HepG2 (cell line): ENCODE measurements around the gene GDNF. TPM values are rescaled to one million over a fixed set of nuclear protein-coding genes. Genes with fewer than 3 reads are reported as not detected.

Experiments used
- ATAC-seq: fragments of 200-7000 bp; cut with Tn5 transposase; 3 replicates; pipeline ENCODE4 v1.9.1; 2020; ENCODE audit warnings: mild to moderate bottlenecking, moderate library complexity
- BruUV-seq: library from RNA; stranded (reverse); fragments of 400-500 nt; replicated peaks from 2 replicates; lab custom pipeline; 2021; lab: Mats Ljungman, UMichigan
- CTCF ChIA-PET: fragments of 300-600 bp; formaldehyde crosslinking; extraction: SDS; loops from one replicate; lab custom pipeline; 2021; ENCODE audit warnings: low total read pairs, inconsistent platforms, low intra/inter-chr PET ratio; lab: Yijun Ruan, JAX
- POLR2A ChIA-PET: fragments of 350-600 bp; sonication (Branson Sonifier 250); formaldehyde crosslinking; loops from one replicate; lab custom pipeline; 2020; ENCODE audit warnings: antibody characterized with exemption, inconsistent platforms; lab: Yijun Ruan, JAX
- DNase-seq: peaks from one replicate; pipeline ENCODE4 v3.0.0-alpha.2; 2015; ENCODE audit warnings: low spot score
- FAIRE-seq: peaks from 3 replicates; lab custom pipeline; 2011; peaks lifted over from hg19 to GRCh38; lab: Jason Lieb, UNC
- H2AFZ ChIP-seq: one replicate; pipeline ENCODE4 v1.6.1; 2011; ENCODE audit warnings: low read length, inconsistent platforms
- H3K27ac ChIP-seq: fragments of 300-600 bp; 3 replicates; pipeline ENCODE4 v1.8.0; 2011; ENCODE audit warnings: mixed run types, mild to moderate bottlenecking, mixed read lengths, low read length, inconsistent platforms; ENCODE audit not compliant: insufficient read depth; ENCODE audit errors: extremely low read length
- H3K27me3 ChIP-seq, 2 experiments: fragments of 200-600 bp in 1 of 2; 2 replicates in 1 of 2; 3 replicates in 1 of 2; pipeline versions ENCODE4 v1.6.0 to v1.8.0; 2011; ENCODE audit warnings: low read length in 2 of 2, mild to moderate bottlenecking in 2 of 2, moderate library complexity in 2 of 2, inconsistent platforms in 1 of 2; ENCODE audit not compliant: insufficient read depth in 2 of 2, control insufficient read depth in 1 of 2
- H3K36me3 ChIP-seq, 2 experiments: fragments of 200-600 bp in 1 of 2; replicated peaks in 1 of 2; 2 replicates in 1 of 2; 3 replicates in 1 of 2; pipeline versions ENCODE4 v1.5.1 to v1.8.0; 2011; ENCODE audit warnings: low read length in 2 of 2, inconsistent platforms in 1 of 2; ENCODE audit not compliant: insufficient read depth in 2 of 2, control insufficient read depth in 1 of 2
- H3K4me1 ChIP-seq: 2 replicates; pipeline ENCODE4 v1.5.1; 2012; ENCODE audit warnings: low read length, inconsistent platforms; ENCODE audit not compliant: insufficient read depth
- H3K4me2 ChIP-seq: 2 replicates; pipeline ENCODE4 v1.6.0; 2011; ENCODE audit warnings: low read depth, low read length, inconsistent platforms
- H3K4me3 ChIP-seq, 3 experiments: fragments of 200-600 bp in 1 of 3; sonication (generic), shearing (Covaris generic) in 1 of 3; replicated peaks in 1 of 3; 2 replicates each; pipeline ENCODE4 v1.5.1; 2011 to 2016; ENCODE audit warnings: low read length in 3 of 3, inconsistent platforms in 2 of 3, low read depth in 2 of 3, mild to moderate bottlenecking in 2 of 3, control low read depth in 1 of 3, mixed read lengths in 1 of 3; ENCODE audit not compliant: insufficient read depth in 1 of 3
- H3K79me2 ChIP-seq: one replicate; pipeline ENCODE4 v1.6.1; 2011; ENCODE audit warnings: low read length, inconsistent platforms; ENCODE audit not compliant: insufficient read depth
- H3K9ac ChIP-seq: 2 replicates; pipeline ENCODE4 v1.6.0; 2011; ENCODE audit warnings: mild to moderate bottlenecking, low read depth, low read length, inconsistent platforms; ENCODE audit not compliant: insufficient read depth
- H3K9me3 ChIP-seq: 2 replicates; pipeline ENCODE4 v1.5.1; 2012; ENCODE audit warnings: mild to moderate bottlenecking, low read length
- H4K20me1 ChIP-seq: 2 replicates; pipeline ENCODE4 v1.6.0; 2011; ENCODE audit warnings: inconsistent platforms, mild to moderate bottlenecking, low read length, moderate library complexity; ENCODE audit not compliant: insufficient read depth
- PBX2 ChIP-seq: IDR thresholded peaks from 2 replicates; pipeline ENCODE4 v1.6.1; 2016; ENCODE audit warnings: control low read depth
- POLR2G ChIP-seq: fragments of 200-400 bp; formaldehyde crosslinking; IDR thresholded peaks from 2 replicates; pipeline ENCODE4 v1.6.1; 2018; ENCODE audit warnings: mild to moderate bottlenecking, low read depth, low read length, moderate library complexity
- TP53 ChIP-seq: sonication (generic); formaldehyde crosslinking; conservative IDR thresholded peaks from 2 replicates; pipeline ENCODE4 v1.4.0; 2020; ENCODE audit warnings: missing genetic modification reagents
- TRAFD1 ChIP-seq: sonication (generic); formaldehyde crosslinking; IDR thresholded peaks from 2 replicates; pipeline ENCODE4 v1.5.1; 2020; ENCODE audit warnings: missing genetic modification reagents, mild to moderate bottlenecking, borderline replicate concordance
- ZKSCAN8 ChIP-seq: IDR thresholded peaks from 2 replicates; pipeline ENCODE4 v1.6.1; 2016; ENCODE audit warnings: borderline replicate concordance, missing genetic modification reagents, missing compliant biosample characterization
- ZNF30 ChIP-seq: sonication (generic); formaldehyde crosslinking; IDR thresholded peaks from 2 replicates; pipeline ENCODE4 v1.5.0; 2020; ENCODE audit warnings: mild to moderate bottlenecking, missing genetic modification reagents
- ZNF326 ChIP-seq: sonication (generic); formaldehyde crosslinking; IDR thresholded peaks from 2 replicates; pipeline ENCODE4 v1.4.0; 2020; ENCODE audit warnings: missing genetic modification reagents, borderline replicate concordance
- ZNF44 ChIP-seq: sonication (generic); formaldehyde crosslinking; IDR thresholded peaks from 2 replicates; pipeline ENCODE4 v1.5.1; 2020; ENCODE audit warnings: mild to moderate bottlenecking, missing genetic modification reagents
- ZNF569 ChIP-seq: sonication (generic); formaldehyde crosslinking; IDR thresholded peaks from 2 replicates; pipeline ENCODE4 v1.5.0; 2020; ENCODE audit warnings: mild to moderate bottlenecking, missing genetic modification reagents, moderate library complexity, borderline replicate concordance
- WGBS: methylation state at CpG from one replicate; pipeline ENCODE4 v1.1.6; 2017; ENCODE audit warnings: low lambda C conversion rate; 5-methylcytosine and 5-hydroxymethylcytosine counted together
- in situ Hi-C: cut with HindIII; loops from 2 replicates; pipeline ENCODE4 v1.10.0; 2017; ENCODE audit warnings: low pct_unique_long_range_greater_than_20kb; ENCODE audit not compliant: extremely low pct_ligation_motif_present
- intact Hi-C: fragments of 100-400 bp; cut with micrococcal nuclease; formaldehyde crosslinking; loops from one replicate; pipeline ENCODE4 v1.10.0; 2022; ENCODE audit not compliant: unreplicated experiment
- polyA plus RNA-seq, 8 experiments: library from polyadenylated mRNA; depleted of rRNA in 3 of 8; stranded (reverse) in 7 of 8; unstranded in 1 of 8; fragments of >200 nt; fragmentation: Illumina TruSeq in 4 of 8; extraction: Trizol in 4 of 8; gene quantifications; 2 replicates each; pipeline versions ENCODE4 v1.2.1 to v1.2.3, GENCODE V29; 2011 to 2016; ENCODE audit warnings: low read depth in 4 of 8, missing spikeins in 1 of 8, mixed read lengths in 1 of 8; ENCODE audit not compliant: insufficient read depth in 1 of 8
- total RNA-seq, 5 experiments: library from RNA; depleted of rRNA; stranded (reverse); fragments of >200 nt; fragmentation: Illumina TruSeq; extraction: Trizol; gene quantifications; 2 replicates each; pipeline ENCODE4 v1.2.3, GENCODE V29; 2016; ENCODE audit warnings: low read depth in 1 of 5

Gene GDNF
- total and polyA plus RNA-seq, 2 of the 13 experiments (the other 11 are each of a cell fraction or from before 2014, with no cell fraction given), result 0.24 to 0.46 TPM

GRCh38 chr5:37804401-37804800, 35.4 kb downstream of the GDNF start:
- intact Hi-C loops (no loop called here), in situ Hi-C loops (no loop called here)
- ChIA-PET CTCF (no interaction called here), POLR2A (no interaction called here)
- no peak for DNase-seq
- no peaks in the 10 kb centered on the region for H3K79me2 ChIP-seq
- no peak overlapping the region for H3K27ac ChIP-seq
- H3K9ac ChIP-seq, result no peak overlapping the region
- 21% methylated on average over 2 of the region's 2 CpGs for WGBS
- peaks cover 10% of the 10 kb centered on the region for H3K4me1 ChIP-seq
- peaks cover 2 to 40% of the 10 kb centered on the region in 2 experiments; a peak in 4 of 5 replicates for H3K27me3 ChIP-seq
- no peak overlapping the region for H3K4me2 ChIP-seq
- H3K9me3 ChIP-seq, result no peaks in the 10 kb centered on the region
- H2AFZ ChIP-seq, result no peak overlapping the region
- BruUV-seq, result no TSS peak
- TF ChIP-seq ZNF326 (CRISPR knock-in tag) (no peak), ZNF30 (no peak), TRAFD1 (CRISPR knock-in tag) (no peak), PBX2 (CRISPR knock-in tag) (no peak), ZNF44 (CRISPR knock-in tag) (no peak), ZKSCAN8 (no peak), ZNF569 (no peak), TP53 (CRISPR knock-in tag) (no peak), POLR2G (no peak)
- no peaks in the 10 kb centered on the region for H3K36me3 ChIP-seq
- no peak for FAIRE-seq
- H4K20me1 ChIP-seq, result no peaks in the 10 kb centered on the region
- H3K4me3 ChIP-seq, result no peak overlapping the region
- no peak for ATAC-seq
